Peyer's patch (tissue), 4 donors: ENCODE measurements around the gene ITGAE.

Experiments used
- CTCF ChIP-seq, 6 experiments: fragments of 450-650 bp in 4 of 6; fragments of 200-600 bp in 2 of 6; sonication (generic) in 1 of 6; IDR thresholded peaks; one replicate each; pipeline ENCODE4 v1.5.1; 2017 to 2019; ENCODE audit warnings: antibody characterized with exemption in 6 of 6, mild to moderate bottlenecking in 3 of 6, moderate library complexity in 1 of 6
- POLR2A ChIP-seq, 2 donors: fragments of 450-650 bp; IDR thresholded peaks; one replicate each; pipeline ENCODE4 v1.5.1; 2017; ENCODE audit warnings: antibody characterized with exemption in 2 of 2, mild to moderate bottlenecking in 2 of 2, moderate library complexity in 2 of 2

GRCh38 chr17:3765981-3766380 lies 35.0 kb downstream of the ITGAE start:
- no peak for TF ChIP-seq POLR2A (IDR thresholded peaks at IDR 0.05)
- no peak for TF ChIP-seq CTCF (IDR thresholded peaks at IDR 0.05)
